CD4-positive, alpha-beta T cell treated with Interleukin-10 for 1 hour (primary cell): ENCODE measurements around the gene DUSP15.
"Not testable (repeated sequence)": the region's sequence is repeated elsewhere in the genome, so short reads cannot be mapped to it uniquely, and the experiment has no call there.

Experiments
- DNase-seq: peaks from one replicate; pipeline ENCODE4 v3.0.0-alpha.2; 2020

DUSP15 gene

GRCh38 chr20:31819083-31819784 is 51.1 kb downstream of the DUSP15 start, which contains the start of gene MYLK2:
Gene MYLK2 (plus strand): TSS chr20:31819356. CDS start chr20:31819581, 225 bp downstream.
- no peak for DNase-seq

- DNase-seq, result no peak
These were observed 51.9 kb downstream of the DUSP15 start for GRCh38 chr20:31818376-31818908.

- DNase-seq, result no peak
These were observed 52.9 kb downstream of the DUSP15 start for GRCh38 chr20:31817461-31817860.

GRCh38 chr20:31816221-31816620 is 54.1 kb downstream of the DUSP15 start:
- no peak for DNase-seq

GRCh38 chr20:31815408-31816188 is 54.7 kb downstream of the DUSP15 start:
- no peak for DNase-seq

GRCh38 chr20:31814142-31814541 is 56.2 kb downstream of the DUSP15 start:
- not testable (repeated sequence) for DNase-seq

GRCh38 chr20:31813611-31814010 is 56.7 kb downstream of the DUSP15 start:
- no peak for DNase-seq

- no peak for DNase-seq
These were observed 58.3 kb downstream of the DUSP15 start for GRCh38 chr20:31811796-31812728.

GRCh38 chr20:31811198-31811597 is 59.1 kb downstream of the DUSP15 start:
- no peak for DNase-seq
